ENCODE measurements around the gene NUDT22. TPM values are rescaled to one million over a fixed set of nuclear protein-coding genes. Genes with fewer than 3 reads are reported as not detected.

The NUDT22 gene
- total RNA-seq, 1 experiment from 2014 or later, result 31.9 TPM

- Mint-ChIP-seq H3K36me3 (ENCODE audit: insufficient read depth, unreplicated experiment) (peaks cover 65% of the 10 kb centered on the region), H3K9me3 (ENCODE audit: unreplicated experiment) (no peaks in the 10 kb centered on the region), H3K27ac (ENCODE audit: unreplicated experiment) (peak overlapping the region; percentile 90), H3K4me1 (ENCODE audit: low read depth, unreplicated experiment) (peaks cover 15% of the 10 kb centered on the region), H3K27me3 (ENCODE audit: insufficient read depth, unreplicated experiment) (no peaks in the 10 kb centered on the region), H3K4me3 (ENCODE audit: unreplicated experiment) (peak overlapping the region; percentile 88)
- peaks cover 3% of the 10 kb centered on the region; the same call in 1 of the 2 replicates for H3K36me3 ChIP-seq (ENCODE audit: control insufficient read depth, insufficient read depth, low read length)
- H3K9me3 ChIP-seq, result no peaks in the 10 kb centered on the region
- H3K4me3 ChIP-seq (ENCODE audit: low read depth, low read length), result peak overlapping the region; percentile 95
- BruUV-seq (replicated peaks), result TSS peak; percentile 21
- POLR2A ChIA-PET, result interaction anchor here (0.5 to 1.6 kb wide), 19 partner anchors 8 to 1455 kb away, joined by 3 to 15 read pairs (median 4); partner anchors contain the start of genes DNAJC4, ESRRA, NUDT22 and PRDX5
- H3K27me3 ChIP-seq (replicated peaks; ENCODE audit: control insufficient read depth, insufficient read depth, low read length), result no peaks in the 10 kb centered on the region
- intact Hi-C loops (cut with micrococcal nuclease; ENCODE audit: unreplicated experiment), result loop anchor here (1.0 to 2.0 kb wide), 2 partner anchors 56 to 63 kb away; partner anchors contain the start of gene ESRRA
- H3K4me1 ChIP-seq, result peaks cover 19% of the 10 kb centered on the region
- CTCF ChIA-PET, result interaction anchor here (0.6 to 1.1 kb wide), 8 partner anchors 8 to 1181 kb away, joined by 3 to 13 read pairs (median 3); partner anchors contain the start of genes ESRRA and STIP1
- no peak for TF ChIP-seq CTCF (IDR thresholded peaks at IDR 0.05; ENCODE audit: insufficient read depth in 1 of 2, low read depth in 1 of 2, low read length in 1 of 2, severe bottlenecking in 1 of 2, unreplicated experiment in 1 of 2)
- DNase-seq, result peak; percentile 73 to 80
Observed at GRCh38 chr11:64241491-64242374, 15.7 kb downstream of the NUDT22 start.

GRCh38 chr11:64243236-64243854 lies 17.3 kb downstream of the NUDT22 start:
- intact Hi-C loops (cut with micrococcal nuclease; ENCODE audit: unreplicated experiment), result no loop called here
- Histone ChIP-seq H3K4me1 (peaks cover 28% of the 10 kb centered on the region), H3K9me3 (no peaks in the 10 kb centered on the region), H3K27me3 (replicated peaks; ENCODE audit: control insufficient read depth, insufficient read depth, low read length) (no peaks in the 10 kb centered on the region), H3K4me3 (ENCODE audit: low read depth, low read length) (no peak overlapping the region), H3K36me3 (ENCODE audit: control insufficient read depth, insufficient read depth, low read length) (peaks cover 3% of the 10 kb centered on the region; the same call in 1 of the 2 replicates)
- Mint-ChIP-seq H3K4me3 (ENCODE audit: unreplicated experiment) (peak overlapping the region; percentile 88), H3K9me3 (ENCODE audit: unreplicated experiment) (no peaks in the 10 kb centered on the region), H3K27me3 (ENCODE audit: insufficient read depth, unreplicated experiment) (no peaks in the 10 kb centered on the region), H3K4me1 (ENCODE audit: low read depth, unreplicated experiment) (peaks cover 20% of the 10 kb centered on the region), H3K27ac (ENCODE audit: unreplicated experiment) (peak overlapping the region; percentile 90), H3K36me3 (ENCODE audit: insufficient read depth, unreplicated experiment) (peaks cover 72% of the 10 kb centered on the region)
- ChIA-PET CTCF (no interaction called here), POLR2A (interaction anchor here (0.5 to 1.0 kb wide), 3 partner anchors 7 to 42 kb away, joined by 3 to 5 read pairs (median 3); partner anchors contain the start of gene GPR137)
- TF ChIP-seq CTCF (IDR thresholded peaks at IDR 0.05; ENCODE audit: insufficient read depth in 1 of 2, low read depth in 1 of 2, low read length in 1 of 2, severe bottlenecking in 1 of 2, unreplicated experiment in 1 of 2), result no peak
- BruUV-seq (replicated peaks), result no TSS peak
- DNase-seq, result no peak

- ChIA-PET POLR2A (interaction anchor here (0.5 kb wide), 1 partner anchor 41 kb away, joined by 3 read pairs; the partner anchor contains the start of gene GPR137), CTCF (no interaction called here)
- Histone ChIP-seq H3K4me1 (peaks cover 31% of the 10 kb centered on the region), H3K27me3 (replicated peaks; ENCODE audit: control insufficient read depth, insufficient read depth, low read length) (no peaks in the 10 kb centered on the region), H3K36me3 (ENCODE audit: control insufficient read depth, insufficient read depth, low read length) (0 out of 2 replicates have a peak, but pooled peaks cover 3% of the 10 kb centered on the region), H3K9me3 (no peaks in the 10 kb centered on the region), H3K4me3 (ENCODE audit: low read depth, low read length) (no peak overlapping the region)
- no peak for TF ChIP-seq CTCF (IDR thresholded peaks at IDR 0.05; ENCODE audit: insufficient read depth in 1 of 2, low read depth in 1 of 2, low read length in 1 of 2, severe bottlenecking in 1 of 2, unreplicated experiment in 1 of 2)
- H3K36me3 Mint-ChIP-seq (ENCODE audit: insufficient read depth, unreplicated experiment), result peaks cover 72% of the 10 kb centered on the region
- no peak overlapping the region for H3K27ac Mint-ChIP-seq (ENCODE audit: unreplicated experiment)
- DNase-seq, result no peak
- BruUV-seq (replicated peaks), result no TSS peak
- H3K9me3 Mint-ChIP-seq (ENCODE audit: unreplicated experiment), result no peaks in the 10 kb centered on the region
- intact Hi-C loops (cut with micrococcal nuclease; ENCODE audit: unreplicated experiment), result no loop called here
- H3K4me3 Mint-ChIP-seq (ENCODE audit: unreplicated experiment), result peak overlapping the region; percentile 88
- no peaks in the 10 kb centered on the region for H3K27me3 Mint-ChIP-seq (ENCODE audit: insufficient read depth, unreplicated experiment)
- H3K4me1 Mint-ChIP-seq (ENCODE audit: low read depth, unreplicated experiment), result peaks cover 23% of the 10 kb centered on the region
Observed at GRCh38 chr11:64244107-64244506, 18.0 kb downstream of the NUDT22 start.

Data from Caco-2 (cell line).